Spinal cord (tissue), 10 donors: ENCODE results near the gene SGK1. TPM values are rescaled to one million over a fixed set of nuclear protein-coding genes. Genes with fewer than 3 reads are reported as not detected.
A peak's percentile ranks its signal among the peaks of the same experiment; 100 is the strongest.
"Not testable (repeated sequence)": the region's sequence is repeated elsewhere in the genome, so short reads cannot be mapped to it uniquely, and the experiment has no call there.

Experiments used
- DNase-seq, 6 donors: peaks; one replicate each; pipeline versions ENCODE4 v3.0.0 to v3.0.0-alpha.2; 2013 to 2015; ENCODE audit warnings: low spot score in 6 of 6, low read depth in 4 of 6
- H3K27ac ChIP-seq: one replicate; pipeline ENCODE4 v1.5.1; 2013; ENCODE audit warnings: low read depth, low read length, control low read depth
- H3K27me3 ChIP-seq: one replicate; pipeline ENCODE4 v1.6.1; 2013; ENCODE audit warnings: low read length; ENCODE audit not compliant: control insufficient read depth, insufficient read depth
- H3K36me3 ChIP-seq: one replicate; pipeline ENCODE4 v1.6.1; 2013; ENCODE audit warnings: low read length; ENCODE audit not compliant: control insufficient read depth, insufficient read depth
- H3K4me1 ChIP-seq: one replicate; pipeline ENCODE4 v1.6.1; 2013; ENCODE audit warnings: low read length; ENCODE audit not compliant: control insufficient read depth, insufficient read depth
- H3K4me3 ChIP-seq: one replicate; pipeline ENCODE4 v1.5.1; 2013; ENCODE audit warnings: low read depth, low read length, control low read depth
- H3K9me3 ChIP-seq: one replicate; pipeline ENCODE4 v1.6.1; 2013; ENCODE audit warnings: low read length; ENCODE audit not compliant: control insufficient read depth, insufficient read depth
- WGBS: methylation state at CpG from one replicate; pipeline ENCODE4 v1.1.5; 2013; ENCODE audit warnings: missing lambda C conversion rate; ENCODE audit not compliant: insufficient coverage; 5-methylcytosine and 5-hydroxymethylcytosine counted together
- polyA plus RNA-seq, 2 donors: library from polyadenylated mRNA; unstranded; fragments of 120-200 nt; gene quantifications; one replicate each; pipeline ENCODE4 v1.2.1, GENCODE V29; 2013; ENCODE audit not compliant: insufficient read length in 2 of 2
- total RNA-seq, 2 donors: library from RNA; depleted of rRNA in 1 of 2; stranded (reverse); fragments of 120-200 nt in 1 of 2; fragments of >200 nt in 1 of 2; gene quantifications; one replicate each; pipeline versions ENCODE4 v1.2.3 to v1.2.4, GENCODE V29; 2013 to 2014
- donor health status: healthy.

Gene SGK1
- total and polyA plus RNA-seq, 4 donors = 97.8 to 258 (median 152) TPM

DNA sequence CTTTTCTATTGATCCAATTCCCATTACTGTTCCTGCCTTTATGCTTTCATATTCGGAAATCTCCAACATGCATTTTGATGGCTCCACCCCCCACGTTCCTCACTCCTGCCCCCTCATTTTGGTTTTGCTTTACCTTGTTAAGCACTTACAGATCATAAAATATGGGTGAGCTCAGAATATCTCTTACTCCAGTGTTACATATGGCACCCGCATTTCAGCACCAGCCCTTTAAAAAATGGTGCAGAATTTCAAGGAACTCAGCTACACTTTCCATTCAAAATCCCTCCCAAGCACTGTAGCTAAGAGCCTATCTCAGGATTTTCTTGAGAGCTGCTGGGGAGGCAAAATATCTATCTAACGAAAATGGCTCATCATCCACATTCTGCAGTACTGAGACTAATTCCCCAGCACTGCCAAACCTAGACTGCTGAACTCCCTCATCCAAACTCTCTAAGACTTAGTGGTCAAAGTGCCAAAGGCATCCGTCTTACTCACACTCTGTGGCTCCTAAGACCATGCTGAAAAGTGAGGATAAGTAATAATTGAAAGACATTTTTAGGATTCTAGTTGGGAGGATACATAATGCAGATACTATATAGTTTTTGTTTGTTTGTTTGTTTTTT, 7.8 kb downstream of the SGK1 start:
- DNase-seq = no peak
- Histone ChIP-seq H3K4me3 (no peak overlapping the region), H3K4me1 (no peaks in the 10 kb centered on the region), H3K9me3 (no peaks in the 10 kb centered on the region), H3K36me3 (no peaks in the 10 kb centered on the region), H3K27me3 (no peaks in the 10 kb centered on the region), H3K27ac (no peak overlapping the region)
- WGBS = 85% methylated on average over 4 of the region's 5 CpGs

GRCh38 chr6:134309227-134309626, 8.7 kb downstream of the SGK1 start:
- 91% methylated on average over 3 of the region's 3 CpGs for whole genome bisulfite sequencing
- H3K27ac ChIP-seq = no peak overlapping the region
- H3K4me3 ChIP-seq = no peak overlapping the region
- no peaks in the 10 kb centered on the region for H3K4me1 ChIP-seq
- no peaks in the 10 kb centered on the region for H3K27me3 ChIP-seq
- no peak for DNase-seq
- H3K36me3 ChIP-seq = no peaks in the 10 kb centered on the region
- no peaks in the 10 kb centered on the region for H3K9me3 ChIP-seq

GRCh38 chr6:134308800-134309199, 9.1 kb downstream of the SGK1 start:
- Histone ChIP-seq H3K4me3 (no peak overlapping the region), H3K36me3 (no peaks in the 10 kb centered on the region), H3K27ac (no peak overlapping the region), H3K27me3 (no peaks in the 10 kb centered on the region), H3K9me3 (no peaks in the 10 kb centered on the region), H3K4me1 (no peaks in the 10 kb centered on the region)
- no peak for DNase-seq
- WGBS = 100% methylated on average over 3 of the region's 9 CpGs

DNA sequence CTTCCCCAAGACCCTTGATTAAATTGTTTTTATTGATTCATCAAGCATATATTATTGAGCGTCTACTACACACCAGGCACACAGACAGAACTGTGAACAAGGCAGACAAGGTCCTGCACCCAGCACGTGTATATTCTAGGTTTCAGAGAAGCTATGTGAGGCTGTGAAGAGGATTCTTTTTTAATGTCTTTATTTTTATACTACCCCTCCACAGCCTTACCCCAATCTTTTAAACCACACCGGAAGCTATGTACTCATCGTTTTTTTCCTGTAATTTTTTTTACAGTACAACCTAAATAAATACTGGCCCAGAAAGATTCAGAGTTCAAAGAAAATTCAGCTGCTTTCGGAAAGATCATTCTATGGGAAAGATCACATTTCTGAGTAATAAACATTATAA, 10.0 kb downstream of the SGK1 start:
- no peak overlapping the region for H3K27ac ChIP-seq
- H3K9me3 ChIP-seq = no peaks in the 10 kb centered on the region
- no peaks in the 10 kb centered on the region for H3K27me3 ChIP-seq

GRCh38 chr6:134307075-134307474, 10.8 kb downstream of the SGK1 start:
- Histone ChIP-seq H3K27me3 (no peaks in the 10 kb centered on the region), H3K4me1 (no peaks in the 10 kb centered on the region), H3K36me3 (no peaks in the 10 kb centered on the region), H3K27ac (no peak overlapping the region), H3K9me3 (no peaks in the 10 kb centered on the region), H3K4me3 (no peak overlapping the region)
- WGBS = 80% methylated on average over 1 of the region's 6 CpGs
- DNase-seq = no peak

More for the DNA sequence above, 10.0 kb downstream of the SGK1 start:
- Histone ChIP-seq H3K4me1 (no peaks in the 10 kb centered on the region), H3K4me3 (no peak overlapping the region), H3K36me3 (no peaks in the 10 kb centered on the region)
- no CpG with 5 or more reads among the region's 5 CpGs for WGBS
- no peak for DNase-seq

GRCh38 chr6:134304381-134304780, 13.5 kb downstream of the SGK1 start:
- 92% methylated on average over 4 of the region's 6 CpGs for WGBS
- H3K27ac ChIP-seq, H3K4me3 ChIP-seq: not testable (repeated sequence)

GRCh38 chr6:134303891-134304290, 14.0 kb downstream of the SGK1 start:
- Histone ChIP-seq H3K9me3 (no peaks in the 10 kb centered on the region), H3K27ac (no peak overlapping the region), H3K4me3 (no peak overlapping the region), H3K27me3 (no peaks in the 10 kb centered on the region), H3K36me3 (no peaks in the 10 kb centered on the region), H3K4me1 (no peaks in the 10 kb centered on the region)
- DNase-seq = no peak
- 20% methylated on average over 1 of the region's 6 CpGs for WGBS

More at GRCh38 chr6:134304381-134304780, 13.5 kb downstream of the SGK1 start:
- not testable (repeated sequence) for DNase-seq, H3K4me1 ChIP-seq, H3K36me3 ChIP-seq, H3K9me3 ChIP-seq, H3K27me3 ChIP-seq

- H3K27ac ChIP-seq = no peak overlapping the region
- H3K36me3 ChIP-seq = peaks cover 6% of the 10 kb centered on the region
- H3K4me1 ChIP-seq = no peaks in the 10 kb centered on the region
- no peak overlapping the region for H3K4me3 ChIP-seq
- H3K9me3 ChIP-seq = no peaks in the 10 kb centered on the region
- no peak for DNase-seq
- no CpG with 5 or more reads among the region's 3 CpGs for WGBS
- H3K27me3 ChIP-seq = no peaks in the 10 kb centered on the region
Measured at GRCh38 chr6:134299236-134299635, 18.7 kb downstream of the SGK1 start.

DNA sequence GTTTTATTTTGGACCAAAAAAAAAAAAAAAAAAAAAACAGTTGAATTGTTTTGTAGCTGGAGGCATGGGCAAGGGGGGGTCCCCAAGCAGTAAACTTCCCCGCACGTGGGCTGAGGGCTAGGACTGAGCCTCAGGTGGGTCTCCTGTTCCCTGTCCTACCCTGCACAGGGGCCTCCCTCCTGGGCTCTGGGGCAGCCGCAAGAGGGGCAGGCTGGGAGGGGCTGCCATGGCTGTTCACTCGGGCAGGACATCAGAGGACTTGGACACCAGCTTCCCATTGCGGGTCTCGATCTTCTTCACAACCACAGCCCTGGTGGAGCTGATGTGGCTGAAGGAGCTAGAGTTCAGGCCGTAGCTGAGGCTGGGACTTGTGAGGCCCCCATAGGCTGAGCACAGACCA, 21.1 kb downstream of the SGK1 start:
- no peak for DNase-seq
- 98% methylated on average over 6 of the region's 7 CpGs for WGBS
- Histone ChIP-seq H3K4me3 (no peak overlapping the region), H3K36me3 (peaks cover 6% of the 10 kb centered on the region), H3K9me3 (no peaks in the 10 kb centered on the region), H3K27ac (no peak overlapping the region), H3K27me3 (no peaks in the 10 kb centered on the region), H3K4me1 (no peaks in the 10 kb centered on the region)

DNA sequence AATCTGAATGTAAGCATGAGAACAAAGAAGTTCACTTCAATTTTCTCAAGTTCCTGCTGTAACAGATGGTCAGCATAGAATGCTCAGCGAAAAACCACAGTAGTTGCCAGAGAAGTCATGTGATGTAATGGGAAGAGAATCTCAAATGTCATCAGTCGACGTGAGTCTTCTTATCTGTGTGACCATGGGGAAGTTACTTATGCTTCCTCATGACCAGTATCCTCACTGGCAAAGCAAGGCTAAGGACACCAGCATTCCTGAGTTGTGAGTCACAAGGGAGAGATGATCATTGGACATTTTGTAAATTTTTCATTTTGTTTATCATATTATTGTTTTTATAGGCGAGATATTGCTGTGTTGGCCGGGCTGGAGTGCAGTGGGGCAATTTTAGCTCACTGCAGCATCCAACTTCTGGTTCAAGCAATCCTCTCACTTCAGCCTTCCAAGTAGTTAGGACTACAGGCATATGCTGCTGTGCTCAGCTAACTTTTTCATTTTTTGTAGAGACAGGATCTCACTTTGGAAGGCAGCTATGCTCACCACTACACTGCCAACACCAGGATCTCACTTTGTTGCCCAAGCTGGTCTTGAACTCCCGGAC, 21.9 kb downstream of the SGK1 start:
- Histone ChIP-seq H3K36me3 (peaks cover 6% of the 10 kb centered on the region), H3K9me3 (no peaks in the 10 kb centered on the region), H3K4me3 (no peak overlapping the region), H3K27ac (peak overlapping the region; percentile 67), H3K27me3 (no peaks in the 10 kb centered on the region), H3K4me1 (no peaks in the 10 kb centered on the region)
- 86% methylated on average over 1 of the region's 6 CpGs for WGBS
- peak in 1 of 6 donors; percentile 71 for DNase-seq
